ENCODE measurements around the gene ELOVL6. TPM values are rescaled to one million over a fixed set of nuclear protein-coding genes. Genes with fewer than 3 reads are reported as not detected.
A peak's percentile ranks its signal among the peaks of the same experiment; 100 is the strongest.

Gene ELOVL6
- total and polyA plus RNA-seq, 10 of the 15 experiments (the other 5 are each of a cell fraction or from before 2014, with no cell fraction given): 3.9 to 33.5 (median 8.1) TPM

DNA sequence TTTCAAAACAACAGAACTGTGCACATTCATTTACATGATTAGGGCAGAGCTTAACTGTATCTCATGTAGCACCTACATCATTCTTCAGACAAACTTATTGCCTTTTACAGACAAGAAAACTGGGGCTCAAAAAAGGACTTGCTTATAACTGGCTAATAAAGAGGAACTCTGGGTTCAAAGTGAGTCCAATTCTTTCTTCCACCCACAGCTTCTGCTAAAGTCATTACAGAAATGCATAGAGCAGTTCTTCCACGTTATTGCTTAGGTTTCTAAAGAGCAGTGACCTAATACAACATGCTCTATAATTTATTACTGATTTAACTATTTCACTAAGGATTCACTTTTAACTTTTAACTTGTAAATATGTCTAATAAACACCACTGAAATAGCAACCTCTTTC is 60.6 kb downstream of the ELOVL6 start:
- ChIA-PET POLR2A (no interaction called here), RAD21 (ENCODE audit: unreplicated experiment) (interaction anchor here (1.2 to 2.4 kb wide), 3 partner anchors 18 to 82 kb away, joined by 3 to 11 read pairs (median 6); no protein-coding TSS in a partner anchor), SMC1A (ENCODE audit: uncharacterized antibody, unreplicated experiment) (interaction anchor here (0.8 to 4.0 kb wide), 9 partner anchors 8 to 82 kb away, joined by 3 to 21 read pairs (median 6); no protein-coding TSS in a partner anchor), CTCF (interaction anchor here (0.8 to 2.4 kb wide), 9 partner anchors 9 to 89 kb away, joined by 3 to 9 read pairs (median 3); partner anchors contain the start of gene ELOVL6)
- H3K4me1 ChIP-seq (ENCODE audit: control insufficient read depth, insufficient read depth, low read length): no peaks in the 10 kb centered on the region
- H2AFZ ChIP-seq (ENCODE audit: control insufficient read depth, low read depth, low read length): no peak overlapping the region
- no peak overlapping the region for H3K4me2 ChIP-seq (ENCODE audit: control insufficient read depth, insufficient read depth)
- no peaks in the 10 kb centered on the region for H3K9me3 ChIP-seq (replicated peaks; ENCODE audit: control insufficient read depth, insufficient read depth, low read length)
- in situ Hi-C loops (cut with MboI): no loop called here
- H3K27ac ChIP-seq (ENCODE audit: control insufficient read depth, insufficient read depth): no peak overlapping the region
- no TSS peak for BruUV-seq (replicated peaks)
- DNase-seq (ENCODE audit: low read depth, low spot score) (no peak), FAIRE-seq (no peak), ATAC-seq (no peak)
- H3K4me3 ChIP-seq: no peak overlapping the region
- TF ChIP-seq SPI1 (IDR thresholded peaks at IDR 0.05; ENCODE audit: borderline replicate concordance, insufficient read depth, low read depth, low read length) (peak; percentile 34; the same call in 1 of the 2 replicates), ATF2 (IDR thresholded peaks at IDR 0.05; ENCODE audit: low read length) (no peak)
- H4K20me1 ChIP-seq (ENCODE audit: control insufficient read depth, insufficient read depth): no peaks in the 10 kb centered on the region
- H3K36me3 ChIP-seq (ENCODE audit: control insufficient read depth in 2 of 2, insufficient read depth in 2 of 2, low read length in 1 of 2): no peaks in the 10 kb centered on the region
- H3K79me2 ChIP-seq (ENCODE audit: control insufficient read depth, insufficient read depth, low read length): no peaks in the 10 kb centered on the region
- WGBS (ENCODE audit: insufficient coverage, insufficient replicate concordance, low lambda C conversion rate, missing lambda C conversion rate): 0% methylated on average over 1 of the region's 1 CpG
- H3K27me3 ChIP-seq (replicated peaks in 1 of 2; ENCODE audit: control insufficient read depth in 2 of 2, insufficient read depth in 2 of 2, low read length in 1 of 2): no peaks in the 10 kb centered on the region
- H3K9ac ChIP-seq (ENCODE audit: control insufficient read depth, insufficient read depth, low read length): no peak overlapping the region
- intact Hi-C loops (cut with micrococcal nuclease; ENCODE audit: unreplicated experiment): no loop called here

GRCh38 chr4:110135523-110135922 is 62.9 kb downstream of the ELOVL6 start:
- Histone ChIP-seq H3K27ac (ENCODE audit: control insufficient read depth, insufficient read depth) (no peak overlapping the region), H3K9me3 (replicated peaks; ENCODE audit: control insufficient read depth, insufficient read depth, low read length) (no peaks in the 10 kb centered on the region), H3K9ac (ENCODE audit: control insufficient read depth, insufficient read depth, low read length) (no peak overlapping the region), H3K79me2 (ENCODE audit: control insufficient read depth, insufficient read depth, low read length) (no peaks in the 10 kb centered on the region), H3K36me3 (ENCODE audit: control insufficient read depth in 2 of 2, insufficient read depth in 2 of 2, low read length in 1 of 2) (no peaks in the 10 kb centered on the region), H3K4me3 (no peak overlapping the region), H2AFZ (ENCODE audit: control insufficient read depth, low read depth, low read length) (no peak overlapping the region), H3K27me3 (replicated peaks in 1 of 2; ENCODE audit: control insufficient read depth in 2 of 2, insufficient read depth in 2 of 2, low read length in 1 of 2) (no peaks in the 10 kb centered on the region), H4K20me1 (ENCODE audit: control insufficient read depth, insufficient read depth) (no peaks in the 10 kb centered on the region), H3K4me2 (ENCODE audit: control insufficient read depth, insufficient read depth) (no peak overlapping the region), H3K4me1 (ENCODE audit: control insufficient read depth, insufficient read depth, low read length) (no peaks in the 10 kb centered on the region)
- ATAC-seq: no peak
- in situ Hi-C loops (cut with MboI) (no loop called here), intact Hi-C loops (cut with micrococcal nuclease; ENCODE audit: unreplicated experiment) (no loop called here)
- TF ChIP-seq IKZF1 (conservative IDR thresholded peaks at IDR 0.05): no peak
- no TSS peak for BruUV-seq (replicated peaks)
- RAD21 ChIA-PET (ENCODE audit: unreplicated experiment): no interaction called here
- POLR2A ChIA-PET: interaction anchor here (2.2 kb wide), 1 partner anchor 10 kb away, joined by 7 read pairs; no protein-coding TSS in a partner anchor
- 94% methylated on average over 1 of the region's 1 CpG for WGBS (ENCODE audit: insufficient coverage, insufficient replicate concordance, low lambda C conversion rate, missing lambda C conversion rate)
- CTCF ChIA-PET: interaction anchor here (0.6 to 1.8 kb wide), 4 partner anchors 9 to 114 kb away, joined by 3 to 5 read pairs (median 4); no protein-coding TSS in a partner anchor
- no peak for FAIRE-seq
- SMC1A ChIA-PET (ENCODE audit: uncharacterized antibody, unreplicated experiment): interaction anchor here (0.8 to 3.2 kb wide), 4 partner anchors 9 to 381 kb away, joined by 3 to 21 read pairs (median 4); no protein-coding TSS in a partner anchor
- DNase-seq (ENCODE audit: low read depth, low spot score): no peak
